Duodenal mucosa (tissue), 2 donors: ENCODE data around the gene RP2.

Experiments
- H3K27ac ChIP-seq: one replicate; pipeline ENCODE4 v1.7.0; 2013; ENCODE audit warnings: low read depth, low read length
- H3K27me3 ChIP-seq, 2 donors: one replicate each; pipeline ENCODE4 v1.7.0; 2013; ENCODE audit warnings: low read length in 2 of 2, control low read depth in 1 of 2; ENCODE audit not compliant: insufficient read depth in 2 of 2, control insufficient read depth in 1 of 2
- H3K36me3 ChIP-seq, 2 donors: one replicate each; pipeline ENCODE4 v1.7.0; 2013; ENCODE audit warnings: low read length in 2 of 2, control low read depth in 1 of 2; ENCODE audit not compliant: insufficient read depth in 2 of 2, control insufficient read depth in 1 of 2
- H3K4me1 ChIP-seq, 2 donors: one replicate each; pipeline ENCODE4 v1.7.0; 2013; ENCODE audit warnings: low read length in 2 of 2, control low read depth in 1 of 2; ENCODE audit not compliant: insufficient read depth in 2 of 2, control insufficient read depth in 1 of 2
- H3K4me3 ChIP-seq, 2 donors: one replicate each; pipeline ENCODE4 v1.7.0; 2013; ENCODE audit warnings: low read length in 2 of 2, low read depth in 1 of 2
- H3K9ac ChIP-seq, 2 donors: one replicate each; pipeline ENCODE4 v1.7.0; 2013; ENCODE audit warnings: low read length in 2 of 2, low read depth in 1 of 2
- H3K9me3 ChIP-seq, 2 donors: one replicate each; pipeline ENCODE4 v1.7.0; 2013; ENCODE audit warnings: low read length in 2 of 2, control low read depth in 1 of 2; ENCODE audit not compliant: control insufficient read depth in 1 of 2

The RP2 gene

GRCh38 chrX:46916273-46916672 is 79.4 kb downstream of the RP2 start:
- no peaks in the 10 kb centered on the region for H3K9me3 ChIP-seq
- H3K9ac ChIP-seq: no peak overlapping the region
- no peak overlapping the region for H3K4me3 ChIP-seq
- H3K27ac ChIP-seq: no peak overlapping the region
- no peaks in the 10 kb centered on the region for H3K36me3 ChIP-seq
- peaks cover 0 to 6% of the 10 kb centered on the region in 2 donors for H3K4me1 ChIP-seq
- H3K27me3 ChIP-seq: peaks cover 0 to 3% of the 10 kb centered on the region in 2 donors

- H3K4me3 ChIP-seq: no peak overlapping the region
- no peaks in the 10 kb centered on the region for H3K9me3 ChIP-seq
- peaks cover 0 to 3% of the 10 kb centered on the region in 2 donors for H3K27me3 ChIP-seq
- H3K27ac ChIP-seq: no peak overlapping the region
- H3K4me1 ChIP-seq: peaks cover 0 to 6% of the 10 kb centered on the region in 2 donors
- H3K9ac ChIP-seq: no peak overlapping the region
- H3K36me3 ChIP-seq: no peaks in the 10 kb centered on the region
These were observed 80.8 kb downstream of the RP2 start for GRCh38 chrX:46917622-46918021.

GRCh38 chrX:46918434-46918833 is 81.6 kb downstream of the RP2 start:
- no peak overlapping the region for H3K4me3 ChIP-seq
- H3K27ac ChIP-seq: no peak overlapping the region
- H3K9me3 ChIP-seq: no peaks in the 10 kb centered on the region

GRCh38 chrX:46920235-46920634 is 83.4 kb downstream of the RP2 start:
- H3K4me1 ChIP-seq: no peaks in the 10 kb centered on the region
- H3K36me3 ChIP-seq: no peaks in the 10 kb centered on the region
- no peaks in the 10 kb centered on the region for H3K9me3 ChIP-seq
- no peak overlapping the region for H3K27ac ChIP-seq
- H3K4me3 ChIP-seq: no peak overlapping the region
- no peaks in the 10 kb centered on the region for H3K27me3 ChIP-seq
- H3K9ac ChIP-seq: no peak overlapping the region

More at GRCh38 chrX:46918434-46918833, 81.6 kb downstream of the RP2 start:
- peaks cover 0 to 3% of the 10 kb centered on the region in 2 donors for H3K27me3 ChIP-seq
- H3K4me1 ChIP-seq: peaks cover 0 to 4% of the 10 kb centered on the region in 2 donors
- no peak overlapping the region for H3K9ac ChIP-seq
- H3K36me3 ChIP-seq: no peaks in the 10 kb centered on the region

GRCh38 chrX:46922611-46923010 is 85.8 kb downstream of the RP2 start:
- Histone ChIP-seq H3K36me3 (no peaks in the 10 kb centered on the region), H3K9me3 (no peaks in the 10 kb centered on the region), H3K4me3 (no peak overlapping the region), H3K27ac (no peak overlapping the region), H3K9ac (no peak overlapping the region), H3K27me3 (no peaks in the 10 kb centered on the region), H3K4me1 (no peaks in the 10 kb centered on the region)

- H3K4me1 ChIP-seq: no peaks in the 10 kb centered on the region
- no peak overlapping the region for H3K27ac ChIP-seq
- no peaks in the 10 kb centered on the region for H3K9me3 ChIP-seq
- H3K4me3 ChIP-seq: no peak overlapping the region
- H3K27me3 ChIP-seq: no peaks in the 10 kb centered on the region
- no peak overlapping the region for H3K9ac ChIP-seq
- no peaks in the 10 kb centered on the region for H3K36me3 ChIP-seq
These were observed 90.9 kb downstream of the RP2 start for GRCh38 chrX:46927718-46928117.

GRCh38 chrX:46929439-46930261 is 92.8 kb downstream of the RP2 start:
- Histone ChIP-seq H3K9me3 (no peaks in the 10 kb centered on the region), H3K27me3 (no peaks in the 10 kb centered on the region), H3K4me1 (no peaks in the 10 kb centered on the region), H3K36me3 (no peaks in the 10 kb centered on the region), H3K9ac (no peak overlapping the region), H3K27ac (no peak overlapping the region), H3K4me3 (no peak overlapping the region)
